HEK293 (cell line): ENCODE results near the gene GIPC2.

Experiments
- CTCF ChIA-PET: fragments of 350-600 bp; formaldehyde crosslinking; extraction: SDS; loops from one replicate; lab custom pipeline; 2021; ENCODE audit warnings: antibody characterized with exemption; lab: Yijun Ruan, JAX
- POLR2A ChIA-PET: fragments of 300-600 bp; formaldehyde crosslinking; extraction: SDS; loops from one replicate; lab custom pipeline; 2020; ENCODE audit warnings: antibody characterized with exemption, inconsistent platforms; lab: Yijun Ruan, JAX
- H3K27ac ChIP-seq: fragments of 200-500 bp; sonication (Bioruptor generic); 2 replicates; pipeline ENCODE4 v1.5.1; 2014; ENCODE audit warnings: low read depth, low read length, control low read depth, inconsistent platforms; ENCODE audit errors: extremely low read depth
- H3K36me3 ChIP-seq, 2 experiments: fragments of 200-500 bp in 1 of 2; sonication (Bioruptor generic) in 1 of 2; 1 replicate in 1 of 2; 2 replicates in 1 of 2; pipeline ENCODE4 v1.5.1; 2014 to 2017; ENCODE audit warnings: inconsistent platforms in 2 of 2, low read length in 2 of 2; ENCODE audit not compliant: control insufficient read depth in 2 of 2, insufficient read depth in 1 of 2
- H3K4me1 ChIP-seq: fragments of 200-500 bp; sonication (Bioruptor generic); 2 replicates; pipeline ENCODE4 v1.5.1; 2014; ENCODE audit warnings: mild to moderate bottlenecking, low read length, inconsistent platforms; ENCODE audit not compliant: control insufficient read depth, insufficient read depth
- H3K4me3 ChIP-seq: 2 replicates; pipeline ENCODE4 v1.5.1; 2011; ENCODE audit warnings: low read depth, mild to moderate bottlenecking, control low read depth, low read length, moderate library complexity
- H3K9me3 ChIP-seq: fragments of 200-500 bp; sonication (Bioruptor generic); 2 replicates; pipeline ENCODE4 v1.5.1; 2014; ENCODE audit warnings: low read depth, low read length, inconsistent platforms; ENCODE audit not compliant: control insufficient read depth, insufficient read depth
- FEZF1 ChIP-seq: fragments of 450-650 bp; formaldehyde crosslinking; IDR thresholded peaks from 2 replicates; pipeline ENCODE4 v1.5.1; 2016; ENCODE audit warnings: missing biosample characterization, missing genetic modification characterization
- GLIS1 ChIP-seq: fragments of 450-650 bp; formaldehyde crosslinking; IDR thresholded peaks from 2 replicates; pipeline ENCODE4 v1.5.1; 2016; ENCODE audit warnings: missing biosample characterization, missing genetic modification characterization
- KLF1 ChIP-seq: fragments of 450-650 bp; formaldehyde crosslinking; IDR thresholded peaks from 2 replicates; pipeline ENCODE4 v1.5.1; 2016; ENCODE audit warnings: missing biosample characterization, missing genetic modification characterization
- KLF8 ChIP-seq: fragments of 450-650 bp; formaldehyde crosslinking; IDR thresholded peaks from 2 replicates; pipeline ENCODE4 v1.5.1; 2016; ENCODE audit warnings: missing biosample characterization, missing genetic modification characterization
- MEIS1 ChIP-seq: sonication (generic); formaldehyde crosslinking; IDR thresholded peaks from 2 replicates; pipeline ENCODE4 v1.8.1; 2022; ENCODE audit warnings: missing genetic modification reagents, mild to moderate bottlenecking, borderline replicate concordance
- PRDM6 ChIP-seq: fragments of 450-650 bp; formaldehyde crosslinking; IDR thresholded peaks from 2 replicates; pipeline ENCODE4 v1.5.1; 2017; ENCODE audit warnings: missing biosample characterization, missing genetic modification characterization
- SCRT1 ChIP-seq: fragments of 450-650 bp; formaldehyde crosslinking; IDR thresholded peaks from 2 replicates; pipeline ENCODE4 v1.5.1; 2016; ENCODE audit warnings: missing biosample characterization, missing genetic modification characterization, borderline replicate concordance
- SCRT2 ChIP-seq: fragments of 450-650 bp; formaldehyde crosslinking; IDR thresholded peaks from 2 replicates; pipeline ENCODE4 v1.5.1; 2016; ENCODE audit warnings: missing biosample characterization, missing genetic modification characterization
- TRIM28 ChIP-seq: IDR thresholded peaks from 2 replicates; pipeline ENCODE4 v1.6.1; 2011; ENCODE audit warnings: low read length, control low read depth, borderline replicate concordance
- YY1 ChIP-seq: fragments of 450-650 bp; formaldehyde crosslinking; IDR thresholded peaks from 2 replicates; pipeline ENCODE4 v1.5.1; 2018; ENCODE audit warnings: missing biosample characterization, missing genetic modification characterization
- ZBTB44 ChIP-seq: fragments of 450-650 bp; IDR thresholded peaks from 2 replicates; pipeline ENCODE4 v1.5.1; 2018; ENCODE audit warnings: missing biosample characterization, mild to moderate bottlenecking, missing genetic modification characterization
- ZBTB7A ChIP-seq: fragments of 450-650 bp; formaldehyde crosslinking; IDR thresholded peaks from 2 replicates; pipeline ENCODE4 v1.5.1; 2016; ENCODE audit warnings: low read depth, missing biosample characterization, missing genetic modification characterization
- ZNF10 ChIP-seq: fragments of 450-650 bp; formaldehyde crosslinking; IDR thresholded peaks from 2 replicates; pipeline ENCODE4 v1.5.1; 2017; ENCODE audit warnings: missing biosample characterization, missing genetic modification characterization
- ZNF121 ChIP-seq: fragments of 450-650 bp; formaldehyde crosslinking; IDR thresholded peaks from 2 replicates; pipeline ENCODE4 v1.5.1; 2016; ENCODE audit warnings: missing biosample characterization, missing genetic modification characterization
- ZNF2 ChIP-seq: fragments of 450-650 bp; formaldehyde crosslinking; IDR thresholded peaks from 2 replicates; pipeline ENCODE4 v1.5.1; 2016; ENCODE audit warnings: missing biosample characterization, missing genetic modification characterization
- ZNF24 ChIP-seq: fragments of 450-650 bp; formaldehyde crosslinking; IDR thresholded peaks from 2 replicates; pipeline ENCODE4 v1.5.1; 2016; ENCODE audit warnings: missing biosample characterization, missing genetic modification characterization
- ZNF266 ChIP-seq: fragments of 450-650 bp; formaldehyde crosslinking; IDR thresholded peaks from 2 replicates; pipeline ENCODE4 v1.5.1; 2016; ENCODE audit warnings: missing biosample characterization, missing genetic modification characterization, low read depth
- ZNF335 ChIP-seq: fragments of 450-650 bp; formaldehyde crosslinking; conservative IDR thresholded peaks from 2 replicates; pipeline ENCODE4 v1.5.1; 2016; ENCODE audit warnings: missing biosample characterization, missing genetic modification characterization
- ZNF549 ChIP-seq: fragments of 450-650 bp; IDR thresholded peaks from 2 replicates; pipeline ENCODE4 v1.5.1; 2018; ENCODE audit warnings: missing biosample characterization, missing genetic modification characterization, mild to moderate bottlenecking, inconsistent platforms, moderate library complexity
- ZNF596 ChIP-seq: fragments of 450-650 bp; IDR thresholded peaks from 2 replicates; pipeline ENCODE4 v1.5.0; 2018; ENCODE audit warnings: missing biosample characterization, mild to moderate bottlenecking, missing genetic modification characterization, moderate library complexity
- ZNF660 ChIP-seq: fragments of 450-650 bp; IDR thresholded peaks from 2 replicates; pipeline ENCODE4 v1.5.1; 2018; ENCODE audit warnings: missing biosample characterization, mild to moderate bottlenecking, missing genetic modification characterization
- ZNF664 ChIP-seq: fragments of 450-650 bp; formaldehyde crosslinking; IDR thresholded peaks from 2 replicates; pipeline ENCODE4 v1.5.1; 2016; ENCODE audit warnings: missing biosample characterization, missing genetic modification characterization
- ZNF707 ChIP-seq: fragments of 450-650 bp; formaldehyde crosslinking; IDR thresholded peaks from 2 replicates; pipeline ENCODE4 v1.5.1; 2016; ENCODE audit warnings: missing biosample characterization, missing genetic modification characterization
- ZNF768 ChIP-seq: fragments of 450-650 bp; formaldehyde crosslinking; IDR thresholded peaks from 2 replicates; pipeline ENCODE4 v1.5.1; 2018; ENCODE audit warnings: missing biosample characterization, mild to moderate bottlenecking, missing genetic modification characterization
- ZNF785 ChIP-seq: fragments of 450-650 bp; formaldehyde crosslinking; IDR thresholded peaks from 2 replicates; pipeline ENCODE4 v1.5.1; 2016; ENCODE audit warnings: missing biosample characterization, missing genetic modification characterization
- ZXDB ChIP-seq: fragments of 450-650 bp; formaldehyde crosslinking; IDR thresholded peaks from 2 replicates; pipeline ENCODE4 v1.5.1; 2016; ENCODE audit warnings: missing biosample characterization, missing genetic modification characterization
- TF ChIP-seq, protein P1 (sequence below): fragments of 450-650 bp; formaldehyde crosslinking; IDR thresholded peaks from 2 replicates; pipeline ENCODE4 v1.5.1; 2016; ENCODE audit warnings: missing biosample characterization, missing genetic modification characterization, borderline replicate concordance

Gene GIPC2

GRCh38 chr1:78069784-78070183 lies 24.0 kb downstream of the GIPC2 start:
- no peaks in the 10 kb centered on the region for H3K9me3 ChIP-seq
- TF ChIP-seq KLF8 (tag by site-specific recombination) (no peak), KLF1 (no peak), SCRT1 (tag by site-specific recombination) (no peak), ZNF24 (no peak), ZNF266 (tag by site-specific recombination) (no peak), MEIS1 (CRISPR knock-in tag) (no peak), GLIS1 (no peak), SCRT2 (tag by site-specific recombination) (no peak), ZXDB (no peak), ZBTB7A (no peak), YY1 (no peak), ZNF335 (tag by site-specific recombination) (no peak), ZNF121 (tag by site-specific recombination) (no peak), ZNF707 (tag by site-specific recombination) (no peak), ZNF596 (tag by site-specific recombination) (no peak), ZNF664 (tag by site-specific recombination) (no peak)
- TF ChIP-seq, protein P1, sequence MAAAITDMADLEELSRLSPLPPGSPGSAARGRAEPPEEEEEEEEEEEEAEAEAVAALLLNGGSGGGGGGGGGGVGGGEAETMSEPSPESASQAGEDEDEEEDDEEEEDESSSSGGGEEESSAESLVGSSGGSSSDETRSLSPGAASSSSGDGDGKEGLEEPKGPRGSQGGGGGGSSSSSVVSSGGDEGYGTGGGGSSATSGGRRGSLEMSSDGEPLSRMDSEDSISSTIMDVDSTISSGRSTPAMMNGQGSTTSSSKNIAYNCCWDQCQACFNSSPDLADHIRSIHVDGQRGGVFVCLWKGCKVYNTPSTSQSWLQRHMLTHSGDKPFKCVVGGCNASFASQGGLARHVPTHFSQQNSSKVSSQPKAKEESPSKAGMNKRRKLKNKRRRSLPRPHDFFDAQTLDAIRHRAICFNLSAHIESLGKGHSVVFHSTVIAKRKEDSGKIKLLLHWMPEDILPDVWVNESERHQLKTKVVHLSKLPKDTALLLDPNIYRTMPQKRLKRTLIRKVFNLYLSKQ (tag by site-specific recombination): no peak
- H3K36me3 ChIP-seq: no peaks in the 10 kb centered on the region
- CTCF ChIA-PET: no interaction called here
- peaks cover 6% of the 10 kb centered on the region; the same call in 1 of the 2 replicates for H3K4me1 ChIP-seq
- no peak overlapping the region for H3K4me3 ChIP-seq
- no peak overlapping the region for H3K27ac ChIP-seq
- POLR2A ChIA-PET: no interaction called here

DNA sequence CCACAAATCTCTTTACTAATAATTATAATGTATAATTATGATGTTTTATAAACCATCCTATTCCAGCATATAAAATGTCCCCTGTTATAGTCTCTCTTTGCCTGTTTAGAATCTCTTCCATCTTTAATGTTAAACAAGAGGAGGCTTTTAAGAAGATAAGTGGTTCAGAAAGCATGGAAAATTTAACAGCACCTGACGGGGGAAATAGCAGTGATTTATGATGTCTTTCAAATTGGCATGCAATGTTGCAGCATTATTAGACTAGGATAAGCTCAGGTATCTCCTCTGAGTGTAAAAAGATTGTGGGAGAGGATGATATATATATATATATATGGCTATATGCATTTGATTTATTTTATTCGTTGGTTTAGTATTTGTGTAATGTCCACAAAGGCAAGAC lies 24.4 kb downstream of the GIPC2 start:
- no peak for TF ChIP-seq ZNF785 (tag by site-specific recombination)
- peak; percentile 59; the same call in 1 of the 2 replicates for TF ChIP-seq ZBTB44 (tag by site-specific recombination)
- H3K9me3 ChIP-seq: no peaks in the 10 kb centered on the region
- no peak overlapping the region for H3K27ac ChIP-seq
- POLR2A ChIA-PET: no interaction called here
- H3K36me3 ChIP-seq: no peaks in the 10 kb centered on the region
- peaks cover 6% of the 10 kb centered on the region; the same call in 1 of the 2 replicates for H3K4me1 ChIP-seq
- CTCF ChIA-PET: no interaction called here
- no peak overlapping the region for H3K4me3 ChIP-seq

- Histone ChIP-seq H3K36me3 (no peaks in the 10 kb centered on the region), H3K9me3 (no peaks in the 10 kb centered on the region), H3K4me3 (no peak overlapping the region), H3K27ac (no peak overlapping the region), H3K4me1 (peaks cover 6% of the 10 kb centered on the region; the same call in 1 of the 2 replicates)
- TF ChIP-seq ZNF768 (tag by site-specific recombination) (no peak), FEZF1 (peak; percentile 66), ZNF2 (tag by site-specific recombination) (no peak), ZNF10 (peak; percentile 9; the same call in 1 of the 2 replicates), PRDM6 (tag by site-specific recombination) (peak; percentile 65), ZNF660 (tag by site-specific recombination) (0 out of 2 replicates have a peak, but pooled peaks have one; percentile 21), ZNF549 (peak; percentile 9; the same call in 1 of the 2 replicates), TRIM28 (peak; percentile 39; the same call in 1 of the 2 replicates)
- POLR2A ChIA-PET: no interaction called here
- CTCF ChIA-PET: no interaction called here
These were observed 25.0 kb downstream of the GIPC2 start for GRCh38 chr1:78070758-78071157.
